DND-41 (cell line): ENCODE results near the gene FHIP1A.

Experiments used
- ATAC-seq: fragments of 200-7000 bp; cut with Tn5 transposase; 3 replicates; pipeline ENCODE4 v1.9.1; 2021; ENCODE audit warnings: low read depth; ENCODE audit not compliant: insufficient read depth
- DNase-seq: peaks from one replicate; pipeline ENCODE4 v3.0.0-alpha.2; 2020
- H2AFZ ChIP-seq: 2 replicates; pipeline ENCODE4 v1.6.0; 2012; ENCODE audit warnings: low read depth, low read length
- H3K27ac ChIP-seq: 2 replicates; pipeline ENCODE4 v1.5.1; 2012; ENCODE audit warnings: low read length, inconsistent platforms
- H3K27me3 ChIP-seq: fragments of 200-600 bp; sonication (generic); 2 replicates; pipeline ENCODE4 v1.6.0; 2012; ENCODE audit warnings: low read length, mild to moderate bottlenecking, inconsistent platforms; ENCODE audit not compliant: insufficient read depth, poor library complexity
- H3K36me3 ChIP-seq: 2 replicates; pipeline ENCODE4 v1.5.1; 2012; ENCODE audit warnings: low read length, inconsistent platforms; ENCODE audit not compliant: insufficient read depth
- H3K4me1 ChIP-seq: 2 replicates; pipeline ENCODE4 v1.5.1; 2012; ENCODE audit warnings: mild to moderate bottlenecking, low read length; ENCODE audit not compliant: insufficient read depth
- H3K4me2 ChIP-seq: 2 replicates; pipeline ENCODE4 v1.6.0; 2012; ENCODE audit warnings: mild to moderate bottlenecking, moderate library complexity, low read length, inconsistent platforms; ENCODE audit not compliant: insufficient read depth
- H3K4me3 ChIP-seq, 2 experiments: fragments of 200-600 bp in 1 of 2; shearing (Covaris generic) in 1 of 2; 2 replicates each; pipeline ENCODE4 v1.5.1; 2012 to 2016; ENCODE audit warnings: inconsistent platforms in 2 of 2, low read length in 2 of 2, mild to moderate bottlenecking in 2 of 2, low read depth in 1 of 2, moderate library complexity in 1 of 2
- H3K79me2 ChIP-seq: 2 replicates; pipeline ENCODE4 v1.6.0; 2012; ENCODE audit warnings: low read length, inconsistent platforms; ENCODE audit not compliant: insufficient read depth
- H3K9ac ChIP-seq: 2 replicates; pipeline ENCODE4 v1.6.0; 2012; ENCODE audit warnings: low read depth, mild to moderate bottlenecking, inconsistent platforms, low read length, moderate library complexity
- H3K9me3 ChIP-seq: 2 replicates; pipeline ENCODE4 v1.5.1; 2012; ENCODE audit warnings: low read length, moderate library complexity, mild to moderate bottlenecking, inconsistent platforms; ENCODE audit not compliant: insufficient read depth, severe bottlenecking
- H4K20me1 ChIP-seq: 2 replicates; pipeline ENCODE4 v1.6.0; 2012; ENCODE audit warnings: low read length; ENCODE audit not compliant: insufficient read depth
- EZH2 ChIP-seq: IDR thresholded peaks from 3 replicates; pipeline ENCODE4 v1.6.1; 2012; ENCODE audit warnings: borderline replicate concordance, low read depth, mild to moderate bottlenecking, moderate library complexity, low read length, inconsistent platforms; ENCODE audit not compliant: severe bottlenecking
- TF ChIP-seq, protein P1 (sequence below): IDR thresholded peaks from 2 replicates; pipeline ENCODE4 v1.5.1; 2012; ENCODE audit warnings: borderline replicate concordance, low read length, moderate library complexity, mild to moderate bottlenecking; ENCODE audit not compliant: poor library complexity, severe bottlenecking; ENCODE audit errors: extremely low read depth

FHIP1A gene

GRCh38 chr4:151455212-151455611 is 46.2 kb downstream of the FHIP1A start:
- Histone ChIP-seq H3K9me3 (no peaks in the 10 kb centered on the region), H3K36me3 (no peaks in the 10 kb centered on the region), H3K9ac (no peak overlapping the region), H3K4me1 (no peaks in the 10 kb centered on the region), H4K20me1 (no peaks in the 10 kb centered on the region), H3K79me2 (no peaks in the 10 kb centered on the region), H3K27me3 (no peaks in the 10 kb centered on the region), H3K4me3 (no peak overlapping the region), H3K4me2 (no peak overlapping the region), H3K27ac (no peak overlapping the region), H2AFZ (no peak overlapping the region)
- no peak for TF ChIP-seq EZH2
- TF ChIP-seq, protein P1, sequence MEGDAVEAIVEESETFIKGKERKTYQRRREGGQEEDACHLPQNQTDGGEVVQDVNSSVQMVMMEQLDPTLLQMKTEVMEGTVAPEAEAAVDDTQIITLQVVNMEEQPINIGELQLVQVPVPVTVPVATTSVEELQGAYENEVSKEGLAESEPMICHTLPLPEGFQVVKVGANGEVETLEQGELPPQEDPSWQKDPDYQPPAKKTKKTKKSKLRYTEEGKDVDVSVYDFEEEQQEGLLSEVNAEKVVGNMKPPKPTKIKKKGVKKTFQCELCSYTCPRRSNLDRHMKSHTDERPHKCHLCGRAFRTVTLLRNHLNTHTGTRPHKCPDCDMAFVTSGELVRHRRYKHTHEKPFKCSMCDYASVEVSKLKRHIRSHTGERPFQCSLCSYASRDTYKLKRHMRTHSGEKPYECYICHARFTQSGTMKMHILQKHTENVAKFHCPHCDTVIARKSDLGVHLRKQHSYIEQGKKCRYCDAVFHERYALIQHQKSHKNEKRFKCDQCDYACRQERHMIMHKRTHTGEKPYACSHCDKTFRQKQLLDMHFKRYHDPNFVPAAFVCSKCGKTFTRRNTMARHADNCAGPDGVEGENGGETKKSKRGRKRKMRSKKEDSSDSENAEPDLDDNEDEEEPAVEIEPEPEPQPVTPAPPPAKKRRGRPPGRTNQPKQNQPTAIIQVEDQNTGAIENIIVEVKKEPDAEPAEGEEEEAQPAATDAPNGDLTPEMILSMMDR, result no peak
- ATAC-seq (no peak), DNase-seq (no peak)

- TF ChIP-seq EZH2, result no peak
- Histone ChIP-seq H3K9ac (no peak overlapping the region), H3K4me3 (no peak overlapping the region), H3K4me1 (no peaks in the 10 kb centered on the region), H3K79me2 (no peaks in the 10 kb centered on the region), H3K9me3 (no peaks in the 10 kb centered on the region), H3K36me3 (no peaks in the 10 kb centered on the region), H3K4me2 (no peak overlapping the region), H3K27ac (no peak overlapping the region), H4K20me1 (no peaks in the 10 kb centered on the region), H3K27me3 (no peaks in the 10 kb centered on the region), H2AFZ (no peak overlapping the region)
- ATAC-seq (no peak), DNase-seq (no peak)
Observed at GRCh38 chr4:151458148-151458547, 49.2 kb downstream of the FHIP1A start.
